HEK293 (cell line): ENCODE data around the gene PACRGL.

Experiments
- BCL11A ChIP-seq: fragments of 450-650 bp; formaldehyde crosslinking; IDR thresholded peaks from 2 replicates; pipeline ENCODE4 v1.5.1; 2016; ENCODE audit warnings: low read depth, missing biosample characterization, missing genetic modification characterization
- PBX3 ChIP-seq: sonication (generic); formaldehyde crosslinking; IDR thresholded peaks from 2 replicates; pipeline ENCODE4 v1.8.1; 2022; ENCODE audit warnings: mild to moderate bottlenecking, moderate library complexity, missing genetic modification reagents
- SALL2 ChIP-seq: fragments of 450-650 bp; formaldehyde crosslinking; IDR thresholded peaks from 2 replicates; pipeline ENCODE4 v1.5.0; 2017; ENCODE audit warnings: missing biosample characterization, mild to moderate bottlenecking, missing genetic modification characterization, borderline replicate concordance
- TCF7L2 ChIP-seq: IDR thresholded peaks from 2 replicates; pipeline ENCODE4 v1.6.1; 2011; ENCODE audit warnings: low read depth, mild to moderate bottlenecking, inconsistent platforms, low read length, moderate library complexity, borderline replicate concordance
- ZBTB49 ChIP-seq: fragments of 450-650 bp; formaldehyde crosslinking; IDR thresholded peaks from 2 replicates; pipeline ENCODE4 v1.5.1; 2016; ENCODE audit warnings: missing biosample characterization, missing genetic modification characterization, low read depth
- ZEB2 ChIP-seq: fragments of 450-650 bp; formaldehyde crosslinking; IDR thresholded peaks from 2 replicates; pipeline ENCODE4 v1.5.1; 2016; ENCODE audit warnings: missing biosample characterization, missing genetic modification characterization
- ZNF266 ChIP-seq: fragments of 450-650 bp; formaldehyde crosslinking; IDR thresholded peaks from 2 replicates; pipeline ENCODE4 v1.5.1; 2016; ENCODE audit warnings: missing biosample characterization, missing genetic modification characterization, low read depth
- ZNF777 ChIP-seq: fragments of 450-650 bp; formaldehyde crosslinking; IDR thresholded peaks from 2 replicates; pipeline ENCODE4 v1.5.1; 2017; ENCODE audit warnings: missing biosample characterization, missing genetic modification characterization, borderline replicate concordance
- ZNF792 ChIP-seq: fragments of 450-650 bp; formaldehyde crosslinking; IDR thresholded peaks from 2 replicates; pipeline ENCODE4 v1.5.1; 2016; ENCODE audit warnings: missing biosample characterization, missing genetic modification characterization
- TF ChIP-seq, protein P1 (sequence below): fragments of 450-650 bp; formaldehyde crosslinking; IDR thresholded peaks from 2 replicates; pipeline ENCODE4 v1.5.1; 2016; ENCODE audit warnings: missing biosample characterization, missing genetic modification characterization

DNA sequence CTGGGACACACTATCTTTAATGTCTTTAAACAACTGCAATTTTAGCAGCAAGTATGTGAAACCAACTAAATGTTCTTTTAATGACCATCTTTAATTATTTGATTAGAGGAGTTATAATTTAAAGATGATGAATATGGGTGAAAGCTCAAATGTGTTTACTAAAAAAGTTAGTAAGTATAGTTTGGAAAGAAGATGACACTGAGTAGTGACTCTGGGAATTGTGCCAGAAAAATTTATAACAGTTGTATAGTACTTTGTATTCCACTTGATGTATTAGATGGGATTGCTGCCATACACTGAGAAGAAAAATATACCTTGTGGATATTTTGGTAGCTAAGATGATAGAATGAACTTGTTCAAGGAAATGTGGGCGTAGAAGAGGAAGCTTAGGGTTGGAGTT, 19.5 kb upstream of the PACRGL start:
- TF ChIP-seq BCL11A (tag by site-specific recombination) (no peak), ZBTB49 (tag by site-specific recombination) (no peak), SALL2 (tag by site-specific recombination) (no peak), TCF7L2 (no peak), ZNF777 (no peak), ZNF266 (tag by site-specific recombination) (no peak), ZNF792 (tag by site-specific recombination) (no peak), ZEB2 (tag by site-specific recombination) (no peak), PBX3 (no peak)
- TF ChIP-seq, protein P1, sequence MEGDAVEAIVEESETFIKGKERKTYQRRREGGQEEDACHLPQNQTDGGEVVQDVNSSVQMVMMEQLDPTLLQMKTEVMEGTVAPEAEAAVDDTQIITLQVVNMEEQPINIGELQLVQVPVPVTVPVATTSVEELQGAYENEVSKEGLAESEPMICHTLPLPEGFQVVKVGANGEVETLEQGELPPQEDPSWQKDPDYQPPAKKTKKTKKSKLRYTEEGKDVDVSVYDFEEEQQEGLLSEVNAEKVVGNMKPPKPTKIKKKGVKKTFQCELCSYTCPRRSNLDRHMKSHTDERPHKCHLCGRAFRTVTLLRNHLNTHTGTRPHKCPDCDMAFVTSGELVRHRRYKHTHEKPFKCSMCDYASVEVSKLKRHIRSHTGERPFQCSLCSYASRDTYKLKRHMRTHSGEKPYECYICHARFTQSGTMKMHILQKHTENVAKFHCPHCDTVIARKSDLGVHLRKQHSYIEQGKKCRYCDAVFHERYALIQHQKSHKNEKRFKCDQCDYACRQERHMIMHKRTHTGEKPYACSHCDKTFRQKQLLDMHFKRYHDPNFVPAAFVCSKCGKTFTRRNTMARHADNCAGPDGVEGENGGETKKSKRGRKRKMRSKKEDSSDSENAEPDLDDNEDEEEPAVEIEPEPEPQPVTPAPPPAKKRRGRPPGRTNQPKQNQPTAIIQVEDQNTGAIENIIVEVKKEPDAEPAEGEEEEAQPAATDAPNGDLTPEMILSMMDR = no peak
